Renal pelvis (tissue), 4 donors: ENCODE results near the gene TACC2. TPM values are rescaled to one million over a fixed set of nuclear protein-coding genes. Genes with fewer than 3 reads are reported as not detected.

Experiments
- DNase-seq: peaks from one replicate; pipeline ENCODE4 v3.0.0-alpha.2; 2013
- polyA plus RNA-seq, 3 donors: library from polyadenylated mRNA; unstranded; fragments of 120-200 nt; gene quantifications; one replicate each; pipeline ENCODE4 v1.2.1, GENCODE V29; 2013; ENCODE audit not compliant: insufficient read length in 3 of 3

TACC2 gene
- polyA plus RNA-seq, 3 donors, result 45.2 to 55.7 (median 51.4) TPM

DNA sequence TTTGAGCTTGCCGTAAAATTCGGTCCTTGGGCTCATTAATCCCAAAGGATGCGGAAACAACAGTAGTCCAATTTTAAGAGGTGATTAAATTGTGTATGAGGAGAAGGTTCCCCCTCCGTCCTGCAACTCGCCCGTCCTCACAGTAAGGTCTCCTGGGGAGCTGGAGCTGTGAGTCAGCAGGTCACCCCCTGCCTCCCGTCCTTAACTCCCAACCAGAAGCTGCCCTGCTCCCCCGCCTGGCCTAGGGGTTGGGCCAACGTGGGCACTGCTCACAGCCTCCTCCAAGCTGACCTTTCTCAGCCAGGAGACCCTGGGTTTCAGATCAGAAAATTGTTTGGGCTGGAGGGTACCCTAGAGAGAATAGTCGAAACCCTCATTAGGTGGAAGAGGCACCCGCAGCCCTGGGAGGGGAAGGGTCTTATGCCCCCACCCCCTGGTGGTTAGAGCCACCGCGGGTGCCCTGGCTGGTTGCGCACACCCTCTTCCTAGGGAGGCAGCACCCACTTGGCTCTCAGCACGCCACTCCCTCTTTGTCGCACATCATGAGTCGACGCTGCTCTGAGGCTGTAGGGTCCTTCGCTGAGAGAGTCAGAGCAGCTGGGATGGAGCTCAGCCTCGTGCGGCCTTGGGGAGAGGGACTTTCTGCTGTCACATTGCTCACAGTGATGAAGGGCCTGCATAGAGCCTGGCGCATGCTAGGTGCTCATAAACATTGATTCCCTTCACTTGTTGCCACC lies 131.2 kb downstream of the TACC2 start:
- no peak for DNase-seq

DNA sequence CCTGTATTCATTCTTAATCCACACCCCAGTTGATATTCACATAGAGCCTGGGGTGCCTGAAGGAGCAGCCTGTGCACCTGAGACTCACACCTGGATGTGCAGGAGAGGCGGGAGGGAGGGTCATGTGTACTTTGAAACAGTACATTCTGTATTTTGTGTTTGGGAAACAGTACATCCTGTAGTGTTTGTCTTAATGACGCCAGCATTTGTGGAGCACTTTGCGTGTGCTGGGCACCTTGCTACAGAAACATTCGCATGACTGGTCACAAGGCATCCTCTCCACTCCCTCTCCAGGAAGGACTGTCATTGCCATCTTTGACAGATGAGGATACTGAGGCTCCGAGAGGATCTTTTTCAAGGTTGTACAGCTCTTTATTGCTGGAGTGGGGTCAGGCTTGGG lies 132.1 kb downstream of the TACC2 start:
- DNase-seq, result no peak

GRCh38 chr10:122122493-122122892 lies 133.5 kb downstream of the TACC2 start:
- no peak for DNase-seq

GRCh38 chr10:122123186-122123585 lies 134.2 kb downstream of the TACC2 start:
- DNase-seq, result no peak

DNA sequence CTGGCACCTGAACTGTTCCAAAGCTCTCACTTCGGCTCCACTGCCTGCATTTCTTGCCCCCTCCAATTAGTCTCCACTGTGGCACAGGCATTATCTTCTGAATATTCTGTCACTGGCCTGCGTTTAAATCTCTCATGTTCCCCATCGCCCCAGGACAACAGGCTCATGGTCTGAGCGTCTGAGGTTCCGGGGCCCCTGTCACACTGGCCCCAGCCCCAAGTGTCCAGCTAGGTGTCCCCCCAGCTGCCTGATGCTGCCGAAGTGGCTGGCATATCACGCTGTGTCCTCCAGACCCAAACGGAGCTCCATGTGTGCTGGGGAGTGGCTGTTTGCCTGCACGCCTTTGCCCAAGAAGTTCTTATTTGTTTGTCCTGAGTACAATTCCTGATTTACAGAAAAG lies 135.4 kb downstream of the TACC2 start:
- DNase-seq, result no peak

GRCh38 chr10:122124808-122125207 lies 135.8 kb downstream of the TACC2 start:
- no peak for DNase-seq

GRCh38 chr10:122126763-122127659 lies 138.0 kb downstream of the TACC2 start:
- no peak for DNase-seq

DNA sequence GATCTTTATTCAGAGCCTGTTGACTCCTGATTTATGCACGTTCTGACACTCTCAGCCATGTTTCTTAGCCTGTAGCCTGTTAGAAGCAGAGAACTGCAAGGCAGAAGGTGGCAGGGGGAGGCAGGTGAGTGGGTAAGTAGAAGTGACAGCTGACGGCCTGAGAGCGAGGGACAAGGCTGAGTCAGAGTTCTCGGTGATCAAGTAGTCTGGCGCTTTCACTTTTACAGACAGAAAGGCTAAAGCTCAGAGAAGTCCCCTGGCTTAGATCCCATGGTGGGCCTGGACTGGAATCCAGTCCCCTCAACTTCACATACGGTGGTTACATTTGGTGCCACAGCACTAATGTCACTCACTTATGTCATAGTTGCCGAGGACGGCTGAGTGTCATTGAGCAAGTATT lies 139.0 kb downstream of the TACC2 start:
- no peak for DNase-seq

GRCh38 chr10:122128357-122128756 lies 139.4 kb downstream of the TACC2 start:
- DNase-seq, result no peak

- DNase-seq, result no peak
These were observed 141.6 kb downstream of the TACC2 start for GRCh38 chr10:122130474-122131110.

DNA sequence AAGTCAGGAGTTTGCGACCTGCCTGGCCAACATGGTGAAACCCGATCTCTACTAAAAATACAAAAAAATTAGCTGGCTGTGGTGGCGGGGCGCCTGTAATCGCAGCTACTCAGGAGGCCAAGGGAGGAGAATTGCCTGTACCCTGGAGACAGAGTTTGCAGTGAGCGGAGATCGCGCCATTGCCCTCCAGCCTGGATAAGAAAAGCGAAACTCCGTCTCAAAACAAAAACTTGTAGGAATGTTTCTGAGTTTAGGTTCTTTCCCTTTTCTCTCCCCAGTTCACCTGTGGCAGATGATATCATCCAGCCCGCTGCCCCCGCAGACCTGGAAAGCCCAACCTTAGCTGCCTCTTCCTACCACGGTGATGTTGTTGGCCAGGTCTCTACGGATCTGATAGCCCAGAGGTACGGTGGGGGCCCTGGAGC lies 143.4 kb downstream of the TACC2 start:
- no peak for DNase-seq

GRCh38 chr10:122132882-122133565 lies 144.1 kb downstream of the TACC2 start:
- no peak for DNase-seq

GRCh38 chr10:122135251-122136025 lies 146.5 kb downstream of the TACC2 start:
- no peak for DNase-seq

GRCh38 chr10:122138831-122139625 lies 150.1 kb downstream of the TACC2 start:
- DNase-seq, result no peak

DNA sequence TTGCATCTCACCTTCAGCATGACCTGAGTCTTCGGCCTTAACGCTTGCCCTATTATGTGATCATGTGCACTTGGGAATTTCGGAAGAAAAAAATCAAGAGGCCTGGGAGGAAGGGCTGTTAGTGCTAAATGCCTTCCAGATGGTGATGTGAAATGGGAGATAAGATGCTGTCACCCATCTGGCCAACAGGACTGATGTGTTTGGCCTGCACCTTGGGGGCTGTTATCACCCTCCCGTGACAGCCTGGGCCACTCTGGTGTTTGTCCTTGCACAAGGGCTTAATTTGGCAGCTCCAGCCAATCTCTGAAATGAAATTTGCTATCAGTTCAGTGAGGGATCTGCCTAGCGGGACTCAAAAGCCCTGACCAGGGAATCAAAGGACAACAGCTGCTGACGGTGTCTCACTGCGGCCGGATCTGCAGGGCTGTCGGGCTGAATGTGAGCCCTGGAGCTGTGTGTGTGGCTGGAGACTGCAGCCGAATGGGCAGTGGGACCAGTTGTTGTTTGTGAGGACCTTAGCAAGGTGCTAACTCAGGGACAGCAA lies 150.7 kb downstream of the TACC2 start:
- DNase-seq, result no peak

- no peak for DNase-seq
These were observed 151.5 kb downstream of the TACC2 start for GRCh38 chr10:122140461-122140902.

GRCh38 chr10:122140941-122141623 lies 152.1 kb downstream of the TACC2 start:
- no peak for DNase-seq

DNA sequence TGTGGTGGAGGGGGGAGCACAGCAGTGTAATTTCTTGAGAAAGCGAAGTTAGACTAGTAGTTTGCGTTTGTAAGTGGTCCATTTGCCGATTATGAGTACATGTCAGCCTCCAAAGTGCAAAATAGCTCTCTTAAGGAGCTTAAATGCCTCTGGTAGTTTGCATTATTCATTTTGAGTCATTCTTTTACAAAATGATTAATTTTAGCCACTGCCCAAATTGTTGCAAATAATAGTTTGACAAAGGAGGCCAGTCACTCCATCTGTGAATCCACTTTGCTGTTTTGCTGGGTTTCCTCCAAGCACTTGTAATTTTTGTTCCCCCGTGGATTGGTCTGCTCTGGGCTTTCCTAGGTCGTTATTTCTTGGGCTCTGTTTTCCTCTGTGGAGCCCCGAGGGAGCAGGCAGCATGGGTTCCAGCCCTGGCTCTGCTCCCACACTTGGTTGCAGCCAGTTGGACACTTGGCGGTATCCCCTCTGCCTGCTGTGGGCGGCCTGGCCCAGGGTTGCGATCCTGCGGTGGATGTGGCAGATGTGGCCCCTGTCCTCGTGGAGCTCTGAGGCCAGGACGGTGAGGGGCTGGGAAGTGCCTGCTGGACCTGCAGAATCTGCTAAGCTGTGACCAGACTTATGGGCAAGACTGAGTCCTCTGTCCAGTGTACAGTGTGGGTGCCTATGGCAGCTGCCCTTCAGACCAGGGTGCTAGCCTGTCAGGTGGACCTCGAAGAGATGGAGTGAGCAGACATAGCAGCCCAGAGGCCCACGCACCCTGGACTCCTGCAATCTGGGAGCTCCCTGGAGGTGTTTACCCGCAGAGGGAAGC lies 153.1 kb downstream of the TACC2 start:
- no peak for DNase-seq
